Activated T-helper 1 cell treated with anti-CD3 and anti-CD28 coated beads, Interleukin-12 subunit alpha, Interleukin-12 subunit beta, Interleukin-2, Interleukin-4 antibody, amounts not matched to agents 30 ng/mL and 10 ng/mL and 1 ng/mL, durations not matched to agents 14 hours and 24 hours and 36 hours (primary cell): ENCODE results near the gene SPSB2. TPM values are rescaled to one million over a fixed set of nuclear protein-coding genes. Genes with fewer than 3 reads are reported as not detected.
"Not testable (repeated sequence)": the region's sequence is repeated elsewhere in the genome, so short reads cannot be mapped to it uniquely, and the experiment has no call there.

Experiments used
- DNase-seq: peaks from one replicate; pipeline ENCODE4 v3.0.0; 2021; ENCODE audit warnings: low spot score
- H3K27ac Mint-ChIP-seq: one replicate; pipeline ENCODE4 v1.8.0; 2021; ENCODE audit warnings: mild to moderate bottlenecking, mixed read lengths
- H3K27me3 Mint-ChIP-seq: one replicate; pipeline ENCODE4 v1.8.0; 2022; ENCODE audit warnings: mild to moderate bottlenecking, moderate library complexity, mixed read lengths; ENCODE audit not compliant: insufficient read depth
- H3K36me3 Mint-ChIP-seq: one replicate; pipeline ENCODE4 v1.8.0; 2021; ENCODE audit warnings: low read depth, mixed read lengths
- H3K4me1 Mint-ChIP-seq: one replicate; pipeline ENCODE4 v1.8.0; 2021; ENCODE audit warnings: low read depth, mixed read lengths
- H3K4me3 Mint-ChIP-seq: one replicate; pipeline ENCODE4 v1.8.0; 2021; ENCODE audit warnings: mild to moderate bottlenecking, moderate library complexity, mixed read lengths
- H3K9me3 Mint-ChIP-seq: one replicate; pipeline ENCODE4 v1.8.0; 2021; ENCODE audit warnings: mixed read lengths
- intact Hi-C: fragments of 100-400 bp; cut with micrococcal nuclease; formaldehyde crosslinking; loops from one replicate; pipeline ENCODE4 v1.15.1; 2024
- total RNA-seq: library from RNA; stranded (reverse); gene quantifications from 2 replicates; pipeline ENCODE4 v1.2.3, GENCODE V29; 2022

Gene SPSB2
- total RNA-seq, 1 donor from 2014 or later: 3.4 TPM

DNA sequence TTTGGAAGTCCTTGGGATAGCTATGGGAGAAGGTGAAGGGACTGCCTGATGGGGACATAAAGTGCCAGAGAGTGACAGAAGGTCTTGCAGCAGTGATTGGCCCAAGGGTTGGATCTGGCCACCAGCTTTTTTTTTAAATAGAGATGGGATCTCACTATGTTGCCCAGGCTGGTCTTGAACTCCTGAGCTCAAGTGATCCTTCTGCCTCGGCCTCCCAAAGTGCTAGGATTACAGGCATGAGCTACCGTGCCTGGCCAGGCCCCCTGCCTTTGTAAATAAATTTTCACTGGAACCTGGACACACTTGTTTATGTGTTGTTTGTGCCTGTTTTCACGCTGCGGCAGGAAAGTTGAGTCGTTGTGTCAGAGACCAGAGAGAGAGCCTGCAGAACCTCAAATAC lies 7.8 kb downstream of the SPSB2 start:
- Mint-ChIP-seq H3K4me1 (peaks cover 30% of the 10 kb centered on the region), H3K36me3 (peaks cover 60% of the 10 kb centered on the region)
- H3K4me3 Mint-ChIP-seq, DNase-seq, H3K9me3 Mint-ChIP-seq, H3K27me3 Mint-ChIP-seq, H3K27ac Mint-ChIP-seq: not testable (repeated sequence)
- intact Hi-C loops: loop anchor here (5.0 kb wide), 3 partner anchors 73 to 258 kb away; partner anchors contain the start of genes CHD4 and ING4

GRCh38 chr12:6863586-6864321 lies 9.3 kb downstream of the SPSB2 start:
- no peak for DNase-seq
- H3K27me3 Mint-ChIP-seq: no peaks in the 10 kb centered on the region
- H3K36me3 Mint-ChIP-seq: peaks cover 44% of the 10 kb centered on the region
- no peak overlapping the region for H3K4me3 Mint-ChIP-seq
- intact Hi-C loops: no loop called here
- H3K9me3 Mint-ChIP-seq: no peaks in the 10 kb centered on the region
- peaks cover 15% of the 10 kb centered on the region for H3K4me1 Mint-ChIP-seq
- no peak overlapping the region for H3K27ac Mint-ChIP-seq

DNA sequence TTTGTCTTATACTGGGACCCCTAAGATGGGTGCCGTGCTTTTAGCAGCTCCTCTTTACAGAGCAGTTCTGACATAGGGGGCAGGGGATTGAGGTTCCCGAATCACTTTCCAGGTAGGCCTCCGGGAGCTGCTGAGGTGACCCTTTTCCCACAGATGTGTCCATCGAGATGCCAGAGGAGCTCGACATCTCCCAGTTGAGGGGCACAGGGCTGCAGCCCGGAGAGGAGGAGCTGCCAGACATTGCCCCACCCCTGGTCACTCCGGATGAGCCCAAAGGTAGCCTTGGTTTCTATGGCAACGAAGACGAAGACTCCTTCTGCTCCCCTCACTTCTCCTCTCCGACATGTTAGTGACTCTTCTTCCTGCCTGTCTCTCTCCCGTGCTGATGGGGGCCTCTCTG lies 10.1 kb downstream of the SPSB2 start:
- DNase-seq: no peak
- Mint-ChIP-seq H3K9me3 (no peaks in the 10 kb centered on the region), H3K4me3 (no peak overlapping the region), H3K36me3 (peaks cover 37% of the 10 kb centered on the region), H3K27me3 (no peaks in the 10 kb centered on the region), H3K27ac (no peak overlapping the region), H3K4me1 (peaks cover 10% of the 10 kb centered on the region)
- intact Hi-C loops: no loop called here

DNA sequence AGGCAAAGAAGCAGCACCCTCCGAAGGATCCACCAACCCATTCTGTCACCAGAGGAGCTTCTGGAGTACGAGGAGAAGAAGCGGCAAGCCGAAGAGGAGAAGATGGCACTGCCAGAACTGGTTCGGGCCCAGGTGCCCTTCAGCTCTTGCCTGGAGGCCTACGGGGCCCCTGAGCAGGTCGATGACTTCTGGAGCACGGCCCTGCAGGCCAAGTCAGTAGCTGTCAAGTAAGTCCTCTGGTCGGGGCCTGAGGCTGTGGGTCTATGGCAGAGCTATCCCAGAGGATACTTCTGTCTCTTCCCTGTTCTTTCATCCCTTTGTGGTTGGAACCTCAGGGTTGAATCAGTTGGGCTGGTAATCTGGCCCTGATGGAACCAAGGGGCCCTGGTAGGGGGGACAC lies 11.7 kb downstream of the SPSB2 start:
- Mint-ChIP-seq H3K9me3 (no peaks in the 10 kb centered on the region), H3K36me3 (peaks cover 41% of the 10 kb centered on the region), H3K27me3 (no peaks in the 10 kb centered on the region), H3K27ac (no peak overlapping the region), H3K4me1 (peaks cover 2% of the 10 kb centered on the region), H3K4me3 (no peak overlapping the region)
- DNase-seq: no peak
- intact Hi-C loops: no loop called here

- no peak overlapping the region for H3K4me3 Mint-ChIP-seq
- no peaks in the 10 kb centered on the region for H3K27me3 Mint-ChIP-seq
- no peaks in the 10 kb centered on the region for H3K9me3 Mint-ChIP-seq
- H3K4me1 Mint-ChIP-seq: no peaks in the 10 kb centered on the region
- H3K36me3 Mint-ChIP-seq: peaks cover 40% of the 10 kb centered on the region
- intact Hi-C loops: no loop called here
- H3K27ac Mint-ChIP-seq: no peak overlapping the region
- no peak for DNase-seq
Measured at GRCh38 chr12:6860942-6861341, 12.2 kb downstream of the SPSB2 start.

- Mint-ChIP-seq H3K9me3 (no peaks in the 10 kb centered on the region), H3K4me3 (no peak overlapping the region), H3K27me3 (no peaks in the 10 kb centered on the region), H3K4me1 (no peaks in the 10 kb centered on the region), H3K36me3 (peaks cover 37% of the 10 kb centered on the region), H3K27ac (no peak overlapping the region)
- no peak for DNase-seq
- intact Hi-C loops: no loop called here
Measured at GRCh38 chr12:6860116-6860515, 13.0 kb downstream of the SPSB2 start.

DNA sequence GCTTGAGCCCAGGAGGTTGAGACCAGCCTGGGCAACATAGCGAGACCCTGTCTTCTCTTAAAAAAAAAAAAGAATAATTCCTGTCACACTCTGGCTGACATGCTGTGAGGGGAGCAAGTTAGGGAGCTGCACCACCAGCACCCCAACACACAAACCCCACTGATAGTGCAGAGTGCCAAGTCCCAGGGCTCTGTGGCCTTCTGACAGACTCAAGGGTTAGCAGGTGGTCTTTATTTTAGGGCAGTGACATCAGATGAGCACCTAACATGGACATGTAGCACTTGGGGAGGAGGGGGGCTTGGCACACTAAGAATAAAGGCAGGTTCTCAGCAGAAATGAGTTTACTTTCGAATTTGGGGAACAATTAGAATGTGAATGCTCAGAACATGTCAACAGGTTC lies 14.3 kb downstream of the SPSB2 start:
- Mint-ChIP-seq H3K4me1 (peaks cover 5% of the 10 kb centered on the region), H3K9me3 (no peaks in the 10 kb centered on the region), H3K27ac (no peak overlapping the region), H3K4me3 (no peak overlapping the region), H3K27me3 (no peaks in the 10 kb centered on the region), H3K36me3 (peaks cover 37% of the 10 kb centered on the region)
- no peak for DNase-seq
- intact Hi-C loops: no loop called here

DNA sequence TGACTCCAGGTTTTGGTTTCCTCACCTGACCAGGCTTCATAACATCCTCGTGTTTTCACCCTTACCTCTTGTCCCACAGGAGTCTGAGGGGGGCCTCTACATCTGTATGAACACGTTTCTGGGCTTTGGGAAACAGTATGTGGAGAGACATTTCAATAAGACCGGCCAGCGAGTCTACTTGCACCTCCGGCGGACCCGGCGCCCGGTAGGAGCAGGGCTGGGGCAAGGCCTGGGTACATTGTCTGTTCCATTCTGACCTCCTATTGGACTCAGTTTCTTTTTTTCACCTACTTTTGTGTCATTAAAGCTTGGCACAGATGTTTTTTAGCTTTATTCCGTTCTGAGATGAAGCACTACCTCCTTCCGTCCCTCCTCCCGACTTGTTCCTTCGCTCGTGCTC lies 17.8 kb downstream of the SPSB2 start:
- peaks cover 23% of the 10 kb centered on the region for H3K36me3 Mint-ChIP-seq
- peaks cover 2% of the 10 kb centered on the region for H3K27me3 Mint-ChIP-seq
- H3K4me3 Mint-ChIP-seq: no peak overlapping the region
- DNase-seq: no peak
- H3K9me3 Mint-ChIP-seq: no peaks in the 10 kb centered on the region
- H3K4me1 Mint-ChIP-seq: peaks cover 28% of the 10 kb centered on the region
- H3K27ac Mint-ChIP-seq: no peak overlapping the region
- intact Hi-C loops: no loop called here

DNA sequence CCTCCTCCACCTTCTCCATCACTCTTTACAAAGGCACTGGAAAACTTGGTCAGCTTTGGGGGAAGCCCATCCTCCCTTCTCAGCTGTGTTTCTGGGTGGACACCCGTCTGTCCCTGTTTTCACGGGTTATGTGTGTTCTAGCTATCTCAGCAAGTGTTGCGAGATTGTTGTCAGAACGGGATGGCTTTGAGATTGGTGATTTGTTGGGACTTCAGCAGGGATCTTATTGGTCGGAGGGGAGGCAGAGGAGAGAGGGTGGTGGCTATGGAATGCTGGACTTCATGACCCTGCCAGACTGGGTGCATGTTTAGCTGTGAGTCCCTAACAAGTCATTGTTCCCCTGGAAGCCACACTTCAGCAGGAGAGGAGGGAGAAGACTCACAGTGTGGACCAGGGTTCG lies 19.1 kb downstream of the SPSB2 start:
- Mint-ChIP-seq H3K9me3 (no peaks in the 10 kb centered on the region), H3K4me1 (peaks cover 41% of the 10 kb centered on the region), H3K27ac (peak overlapping the region; percentile 96), H3K4me3 (peak overlapping the region; percentile 91), H3K36me3 (peaks cover 29% of the 10 kb centered on the region), H3K27me3 (peaks cover 2% of the 10 kb centered on the region)
- DNase-seq: no peak
- intact Hi-C loops: loop anchor here (5.0 kb wide), 1 partner anchor 253 kb away; the partner anchor contains the start of gene C1RL

- Mint-ChIP-seq H3K4me3 (peak overlapping the region; percentile 91), H3K9me3 (no peaks in the 10 kb centered on the region), H3K4me1 (peaks cover 41% of the 10 kb centered on the region), H3K27ac (peak overlapping the region; percentile 96), H3K36me3 (peaks cover 29% of the 10 kb centered on the region), H3K27me3 (peaks cover 2% of the 10 kb centered on the region)
- intact Hi-C loops: loop anchor here (1.0 to 5.0 kb wide), 2 partner anchors 165 to 254 kb away; partner anchors contain the start of genes C1RL and LPCAT3
- no peak for DNase-seq
Measured at GRCh38 chr12:6853626-6854025, 19.5 kb downstream of the SPSB2 start.

DNA sequence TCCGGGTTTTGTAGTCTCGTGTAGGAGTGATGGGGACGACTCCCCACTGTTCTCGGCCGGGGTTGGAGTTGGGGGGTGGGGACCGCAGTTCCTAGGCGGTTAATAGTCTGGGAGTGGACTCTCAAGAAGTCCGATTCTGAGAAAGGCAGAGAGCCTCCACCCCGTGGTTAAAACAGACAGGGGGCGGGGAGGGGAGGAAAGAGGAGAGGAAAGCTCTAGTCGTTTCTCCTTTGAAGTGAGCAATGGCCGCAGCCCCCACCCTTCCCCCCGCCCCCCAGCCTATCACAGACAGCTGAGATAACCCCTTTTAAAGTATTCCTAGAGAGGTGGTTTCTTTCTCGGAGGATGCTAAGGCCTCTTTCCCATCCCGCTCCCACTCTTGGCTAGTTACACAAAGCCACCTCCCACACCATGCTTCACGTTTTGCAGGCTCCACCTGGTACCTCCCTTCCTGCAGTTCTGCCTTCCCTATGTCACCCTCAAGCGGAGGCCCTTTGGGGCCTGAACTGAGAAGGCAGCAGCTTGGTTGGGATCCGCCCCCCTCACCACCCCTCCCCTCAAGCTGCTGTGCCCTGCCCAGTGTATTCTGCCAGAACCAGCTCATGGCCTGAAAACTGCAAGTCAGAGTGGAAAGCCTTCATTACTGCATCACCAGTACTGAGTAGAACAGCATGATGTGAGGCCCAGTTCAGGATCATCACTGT lies 20.3 kb downstream of the SPSB2 start:
- peaks cover 27% of the 10 kb centered on the region for H3K36me3 Mint-ChIP-seq

DNA sequence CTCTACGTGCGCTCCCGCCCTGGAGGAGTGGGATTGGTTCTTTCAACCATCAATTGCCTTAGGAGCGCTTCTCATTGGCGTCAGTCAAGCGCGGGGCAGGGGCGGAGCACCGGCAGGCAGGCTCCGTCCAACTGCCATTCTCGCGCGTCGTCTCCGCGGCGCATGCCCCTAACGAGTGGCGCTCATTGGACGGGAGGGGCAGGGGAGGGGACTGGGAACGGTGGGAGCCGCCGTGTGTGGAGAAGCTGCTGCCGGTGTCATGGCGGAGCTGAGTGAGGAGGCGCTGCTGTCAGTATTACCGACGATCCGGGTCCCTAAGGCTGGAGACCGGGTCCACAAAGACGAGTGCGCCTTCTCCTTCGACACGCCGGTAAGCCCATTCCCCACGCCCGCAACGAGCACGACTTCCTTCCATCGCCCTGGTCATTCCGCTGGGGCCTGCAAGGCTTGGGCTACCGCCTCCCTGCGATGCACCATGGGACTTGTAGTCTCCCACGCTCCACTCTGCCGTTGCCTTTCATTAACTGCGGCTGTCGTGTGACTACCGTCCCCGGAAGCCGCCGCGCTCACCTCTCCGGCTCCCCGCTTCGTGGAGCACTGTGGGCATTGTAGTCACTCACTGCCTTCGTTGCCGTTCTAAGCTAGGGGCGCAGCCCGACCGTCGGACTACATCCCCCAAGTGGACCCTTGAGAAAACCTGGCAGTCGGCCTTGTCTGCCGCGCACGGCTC lies 21.0 kb downstream of the SPSB2 start, which contains the start of gene USP5:
USP5 (plus strand) TSS at position 230 of the 730 bp plus-strand sequence; CDS start at position 260, 30 bp downstream.
- H3K4me3 Mint-ChIP-seq: peak within 1 kb of the TSS; percentile 91
- intact Hi-C loops: loop anchor here (1.0 to 5.0 kb wide), 19 partner anchors 15 to 359 kb away; partner anchors contain the start of genes C12orf57, C1RL, CD4 and CHD4
- H3K9me3 Mint-ChIP-seq: no peaks in the 10 kb centered on the region
- H3K27ac Mint-ChIP-seq: peak within 1 kb of the TSS; percentile 96
- peaks cover 25% of the 10 kb centered on the region for H3K36me3 Mint-ChIP-seq
- peaks cover 46% of the 10 kb centered on the region for H3K4me1 Mint-ChIP-seq
- peak; percentile 98 for DNase-seq
- peaks cover 2% of the 10 kb centered on the region for H3K27me3 Mint-ChIP-seq

More for the DNA sequence above, 20.3 kb downstream of the SPSB2 start:
- Mint-ChIP-seq H3K9me3 (no peaks in the 10 kb centered on the region), H3K27me3 (peaks cover 2% of the 10 kb centered on the region), H3K4me1 (peaks cover 42% of the 10 kb centered on the region), H3K4me3 (peak overlapping the region; percentile 91), H3K27ac (peak overlapping the region; percentile 96)
- intact Hi-C loops: loop anchor here (1.0 to 5.0 kb wide), 14 partner anchors 14 to 254 kb away; partner anchors contain the start of genes C12orf57, C1RL, CHD4 and COPS7A
- DNase-seq: peak; percentile 58
